Esophagus squamous epithelium (tissue), 4 donors: Measurements from ENCODE around the gene ALPK1.

Experiments
- CTCF ChIP-seq, 6 experiments: fragments of 450-650 bp in 4 of 6; fragments of 200-600 bp in 2 of 6; sonication (generic) in 2 of 6; IDR thresholded peaks; one replicate each; pipeline ENCODE4 v1.5.1; 2016 to 2019; ENCODE audit warnings: antibody characterized with exemption in 6 of 6, mild to moderate bottlenecking in 4 of 6, moderate library complexity in 4 of 6
- POLR2A ChIP-seq, 4 donors: fragments of 450-650 bp; IDR thresholded peaks; one replicate each; pipeline ENCODE4 v1.6.1; 2017; ENCODE audit warnings: antibody characterized with exemption in 4 of 4, mild to moderate bottlenecking in 4 of 4, moderate library complexity in 3 of 4

- TF ChIP-seq POLR2A (IDR thresholded peaks at IDR 0.05) = no peak
- no peak for TF ChIP-seq CTCF (IDR thresholded peaks at IDR 0.05)
Observed at GRCh38 chr4:112381996-112382692, 85.0 kb downstream of the ALPK1 start.
